GM12892 (cell line): ENCODE measurements around the gene LIN9.

Experiments used
- POLR2A ChIP-seq: IDR thresholded peaks from 2 replicates; pipeline ENCODE4 v1.6.1; 2011; ENCODE audit warnings: low read depth, low read length, control low read depth
- POLR2AphosphoS5 ChIP-seq: IDR thresholded peaks from 2 replicates; pipeline ENCODE4 v1.6.1; 2011; ENCODE audit warnings: low read depth, low read length, control low read depth
- TAF1 ChIP-seq: IDR thresholded peaks from 2 replicates; pipeline ENCODE4 v1.6.1; 2011; ENCODE audit warnings: low read depth, mild to moderate bottlenecking, control low read depth, low read length, borderline replicate concordance

DNA sequence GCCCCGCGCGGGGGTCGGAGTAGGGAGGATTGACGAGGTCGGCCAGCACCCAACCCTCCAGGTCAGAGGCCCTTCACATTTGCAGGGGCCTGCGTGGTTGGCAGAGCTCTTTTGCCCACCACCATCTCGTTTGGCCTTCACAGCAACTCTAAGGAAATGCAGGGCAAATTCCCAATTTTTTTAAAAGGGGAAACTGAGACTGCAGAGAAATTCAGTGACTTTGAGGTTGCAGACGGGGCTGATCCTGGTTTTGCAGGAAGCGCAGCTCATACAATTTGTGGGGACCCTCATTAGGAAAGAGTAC is 122.0 kb downstream of the LIN9 start:
- TF ChIP-seq POLR2A: no peak
- TF ChIP-seq TAF1: no peak
- no peak for TF ChIP-seq POLR2AphosphoS5
